T-helper 2 cell treated with Interferon-gamma antibody and Interleukin-4, amounts not matched to agents 100 ng/mL and 5 ng/mL, for 36 hours (primary cell): ENCODE data around the gene DOK5. TPM values are rescaled to one million over a fixed set of nuclear protein-coding genes. Genes with fewer than 3 reads are reported as not detected.

Experiments
- intact Hi-C: fragments of 100-400 bp; cut with micrococcal nuclease; formaldehyde crosslinking; loops from one replicate; pipeline ENCODE4 v1.15.1; 2023
- total RNA-seq: library from RNA; stranded (reverse); gene quantifications from 2 replicates; pipeline ENCODE4 v1.2.3, GENCODE V29; 2022

Gene DOK5
- total RNA-seq, 1 donor from 2014 or later: 0.14 TPM

DNA sequence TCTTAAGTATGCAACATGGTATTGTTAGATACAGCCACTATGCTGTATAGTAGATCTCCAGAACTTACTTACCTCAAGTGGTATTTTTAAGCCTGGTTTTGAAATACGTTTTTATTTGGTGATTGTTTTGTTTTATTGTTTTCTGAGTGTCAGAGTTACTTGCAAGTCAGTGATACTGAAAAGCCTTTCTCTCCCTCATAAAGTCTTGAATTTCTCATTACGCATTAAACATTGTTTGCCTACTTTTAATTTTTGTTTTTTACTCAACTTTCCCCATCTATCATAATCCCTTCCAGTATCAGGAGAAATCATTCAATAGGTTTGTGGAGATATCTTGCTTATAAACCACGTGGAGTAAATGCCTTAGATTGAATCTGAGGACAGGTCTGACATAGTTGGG is 214.9 kb downstream of the DOK5 start:
- intact Hi-C loops: no loop called here

DNA sequence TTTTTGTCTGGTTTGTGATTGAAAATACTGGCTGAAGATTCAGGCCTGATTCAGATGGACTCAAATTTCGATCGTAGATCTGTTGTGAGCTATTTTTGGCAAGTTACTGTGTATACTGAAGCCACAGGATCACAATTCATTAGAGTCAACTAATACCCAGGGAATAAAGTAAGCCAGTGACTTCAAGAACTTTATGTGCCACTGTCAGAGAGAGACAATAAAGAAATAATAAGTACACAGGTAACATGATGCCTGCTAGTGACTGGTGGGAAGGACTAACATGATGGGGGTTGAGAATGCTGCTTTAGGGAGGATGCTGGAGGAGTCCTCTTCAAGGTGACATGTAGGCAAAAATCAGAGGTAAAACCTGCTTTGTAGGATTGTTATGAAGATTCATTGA is 215.9 kb downstream of the DOK5 start:
- intact Hi-C loops: no loop called here

DNA sequence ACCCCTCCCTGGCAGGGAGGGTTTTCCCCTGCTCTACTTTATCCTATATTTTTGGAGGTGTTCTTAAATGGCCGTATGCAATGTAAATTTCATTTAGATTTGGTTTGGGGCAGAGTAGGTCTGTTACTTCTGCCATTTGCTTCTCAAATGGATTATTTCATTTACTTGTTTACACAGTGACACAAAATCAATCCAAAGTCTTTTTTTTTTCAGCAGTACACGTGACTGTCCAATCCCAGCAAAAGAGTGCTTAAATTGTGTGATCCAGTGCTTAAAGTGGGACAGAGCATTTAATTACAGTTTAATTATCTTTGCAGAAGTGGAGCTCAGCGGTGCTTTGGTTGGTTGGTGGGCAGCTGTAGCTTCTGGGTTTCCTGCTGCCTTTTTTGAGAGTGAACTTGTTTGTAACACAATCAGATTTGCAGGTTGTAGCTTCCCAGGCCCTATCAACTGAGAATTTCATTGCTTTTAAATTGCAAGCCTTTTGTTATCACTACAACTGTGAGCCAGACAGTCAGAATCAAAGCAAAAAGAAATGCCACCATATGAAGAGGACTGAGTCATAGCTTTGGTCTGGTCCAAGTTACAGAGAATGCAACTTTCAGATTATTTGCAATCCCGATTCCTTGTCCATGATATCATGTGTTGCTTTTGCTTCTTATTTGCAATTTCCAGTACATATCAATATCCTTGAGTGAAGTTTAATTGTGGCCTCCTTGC is 216.9 kb downstream of the DOK5 start:
- intact Hi-C loops: no loop called here

DNA sequence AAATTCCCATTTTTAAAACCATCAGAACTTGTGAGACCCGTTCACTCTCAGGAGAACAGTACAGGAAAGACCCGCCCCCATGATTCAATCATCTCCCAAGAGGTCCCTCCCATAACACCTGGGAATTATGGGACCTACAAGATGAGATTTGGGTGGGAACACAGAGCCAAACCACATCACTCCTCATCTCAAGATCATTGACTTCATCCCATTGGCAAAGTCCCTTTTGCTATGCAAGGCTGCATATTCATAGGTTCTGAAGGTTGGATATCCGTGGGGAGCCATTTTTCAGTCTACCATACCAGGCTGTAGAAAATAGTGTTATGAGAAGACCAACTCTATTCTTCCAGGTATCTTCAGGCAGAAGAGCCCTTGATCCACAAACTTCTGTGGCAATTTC is 219.1 kb downstream of the DOK5 start:
- intact Hi-C loops: no loop called here

DNA sequence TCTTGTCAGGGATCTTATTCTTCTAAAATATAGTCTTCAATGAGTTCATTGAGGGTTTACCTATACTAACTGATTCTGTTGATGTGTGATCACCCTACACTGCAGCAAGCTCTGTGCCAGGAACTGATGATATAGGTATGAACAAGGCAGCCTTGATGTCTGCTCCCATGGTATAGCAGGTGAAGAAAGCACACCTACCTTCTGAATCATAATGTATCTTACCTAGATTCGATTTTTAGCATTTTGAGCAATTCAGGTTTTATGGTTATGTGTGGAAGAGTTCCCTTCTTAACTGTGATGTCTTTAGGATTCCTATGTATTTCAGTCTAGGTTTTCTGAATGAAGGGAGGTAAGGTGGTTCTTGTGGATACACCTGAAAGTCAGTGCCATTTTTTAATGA is 223.0 kb downstream of the DOK5 start:
- intact Hi-C loops: no loop called here
